NCI-H1694 (cell line): ENCODE data around the gene SYNGR3.
"Not testable (repeated sequence)": the region's sequence is repeated elsewhere in the genome, so short reads cannot be mapped to it uniquely, and the experiment has no call there.

ENCODE experiments used
- DNase-seq: peaks from one replicate; lab custom pipeline; 2025; lab: John Stamatoyannopoulos, UW

The SYNGR3 gene

DNA sequence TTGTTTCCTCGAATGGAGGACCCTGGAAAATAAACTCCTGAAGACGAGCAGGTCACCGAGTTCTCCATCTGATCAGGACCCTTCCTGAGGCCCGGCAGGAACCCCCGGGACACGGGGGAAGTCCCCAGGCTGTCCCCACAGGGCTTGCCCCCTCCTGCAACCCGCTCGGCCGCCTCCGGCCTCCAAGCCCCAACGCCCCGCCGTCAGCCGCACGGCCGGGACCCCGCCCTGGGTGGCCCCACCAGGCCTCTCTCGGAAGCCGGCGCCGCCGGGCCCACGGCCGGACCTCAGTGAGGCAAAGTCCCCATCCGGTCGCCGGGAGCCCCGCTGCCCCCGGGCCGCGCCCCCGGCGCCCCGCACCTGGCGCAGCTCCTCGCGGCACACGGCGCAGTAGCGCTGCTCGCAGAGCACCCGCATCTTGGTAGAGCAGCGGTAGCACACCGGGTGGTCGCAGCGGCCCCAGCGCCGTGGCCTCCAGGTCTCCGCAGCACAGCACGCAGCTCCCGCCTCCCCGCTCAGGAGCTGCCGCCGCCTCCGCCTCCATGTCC lies 19.5 kb downstream of the SYNGR3 start:
- no peak for DNase-seq

- peak; percentile 43 for DNase-seq
These were observed 20.2 kb downstream of the SYNGR3 start, which contains the start of gene ZNF598 for GRCh38 chr16:2009791-2010510. TSS of gene ZNF598 (minus strand) at chr16:2009821.

DNA sequence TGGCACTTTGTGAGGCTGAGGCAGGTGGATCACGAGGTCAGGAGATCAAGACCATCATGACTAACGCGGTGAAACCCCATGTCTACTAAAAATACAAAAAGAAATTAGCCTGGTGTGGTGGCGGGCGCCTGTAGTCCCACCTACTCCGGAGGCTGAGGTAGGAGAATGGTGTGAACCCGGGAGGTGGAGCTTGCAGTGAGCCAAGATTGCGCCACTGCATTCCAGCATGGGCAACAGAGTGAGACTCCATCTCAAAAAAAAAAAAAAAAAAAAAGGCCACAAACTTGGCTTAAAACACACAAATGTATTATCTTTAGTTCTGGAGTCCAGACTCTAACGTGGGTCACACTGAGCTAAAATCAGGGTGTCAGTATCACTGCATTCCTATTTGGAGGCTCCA lies 22.0 kb downstream of the SYNGR3 start:
- DNase-seq, result not testable (repeated sequence)

- DNase-seq, result no peak
These were observed 23.8 kb downstream of the SYNGR3 start for GRCh38 chr16:2013527-2013926.

- no peak for DNase-seq
These were observed 25.6 kb downstream of the SYNGR3 start for GRCh38 chr16:2015117-2015946.

- no peak for DNase-seq
These were observed 26.1 kb downstream of the SYNGR3 start for GRCh38 chr16:2015947-2016208.

DNA sequence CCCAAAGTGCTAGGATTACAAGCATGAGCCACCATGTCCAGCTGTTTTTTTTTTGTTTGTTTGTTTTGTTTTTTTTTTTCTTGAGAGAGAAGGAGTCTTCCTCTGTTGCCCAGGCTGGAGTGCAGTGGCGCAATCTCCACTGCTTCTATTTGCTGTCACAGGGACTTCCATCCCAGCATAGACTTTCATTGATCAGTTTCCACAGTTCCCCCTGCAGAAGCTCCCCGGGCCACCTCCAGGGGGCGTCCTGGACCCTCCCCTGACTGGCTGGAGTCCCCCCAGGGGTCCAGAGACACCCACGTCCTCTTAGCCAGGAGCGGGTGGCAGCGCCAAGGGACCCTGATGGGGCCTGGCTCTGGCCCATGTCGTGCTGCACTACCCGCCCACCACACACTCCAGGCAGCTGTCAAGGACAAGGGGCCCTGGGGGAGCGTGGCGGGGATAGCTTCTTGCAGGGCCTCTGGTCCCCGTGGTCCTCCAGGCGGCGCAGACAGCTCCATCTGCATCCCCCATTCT lies 26.7 kb downstream of the SYNGR3 start:
- DNase-seq, result no peak

- DNase-seq, result no peak
These were observed 29.7 kb downstream of the SYNGR3 start, which contains the start of gene NPW for GRCh38 chr16:2019518-2019920. TSS of gene NPW (plus strand) at chr16:2019785.

DNA sequence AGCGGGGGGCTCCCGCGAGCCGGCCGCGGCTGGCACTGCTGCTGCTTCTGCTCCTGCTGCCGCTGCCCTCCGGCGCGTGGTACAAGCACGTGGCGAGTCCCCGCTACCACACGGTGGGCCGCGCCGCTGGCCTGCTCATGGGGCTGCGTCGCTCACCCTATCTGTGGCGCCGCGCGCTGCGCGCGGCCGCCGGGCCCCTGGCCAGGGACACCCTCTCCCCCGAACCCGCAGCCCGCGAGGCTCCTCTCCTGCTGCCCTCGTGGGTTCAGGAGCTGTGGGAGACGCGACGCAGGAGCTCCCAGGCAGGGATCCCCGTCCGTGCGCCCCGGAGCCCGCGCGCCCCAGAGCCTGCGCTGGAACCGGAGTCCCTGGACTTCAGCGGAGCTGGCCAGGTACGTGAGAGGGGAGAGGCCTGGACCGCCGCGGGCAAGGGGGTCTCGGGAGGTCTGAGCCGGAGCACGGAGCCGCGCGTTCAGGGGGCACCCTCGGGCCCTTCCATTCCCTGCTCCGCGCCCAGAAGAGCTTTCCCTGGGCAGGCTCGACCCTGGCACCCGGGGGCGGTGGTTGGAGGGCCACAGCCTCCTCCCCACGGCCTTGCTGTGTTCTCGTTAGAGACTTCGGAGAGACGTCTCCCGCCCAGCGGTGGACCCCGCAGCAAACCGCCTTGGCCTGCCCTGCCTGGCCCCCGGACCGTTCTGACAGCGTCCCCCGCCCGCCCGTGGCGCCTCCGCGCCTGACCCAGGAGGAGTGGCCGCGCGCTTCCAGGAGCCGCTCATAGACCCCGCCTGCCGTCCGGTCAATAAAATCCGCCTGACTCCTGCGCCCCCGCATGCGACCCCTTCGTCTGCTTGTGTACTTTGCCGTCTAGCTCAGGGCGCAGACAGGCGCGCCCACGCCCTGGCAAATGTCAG lies 30.4 kb downstream of the SYNGR3 start:
- DNase-seq, result no peak

- no peak for DNase-seq
These were observed 32.9 kb downstream of the SYNGR3 start for GRCh38 chr16:2022723-2023091.

GRCh38 chr16:2023092-2024031 lies 33.6 kb downstream of the SYNGR3 start:
- peak; percentile 75 for DNase-seq

GRCh38 chr16:2024032-2024420 lies 34.3 kb downstream of the SYNGR3 start:
- no peak for DNase-seq

GRCh38 chr16:2025251-2025650 lies 35.5 kb downstream of the SYNGR3 start:
- DNase-seq, result no peak

GRCh38 chr16:2025878-2026460 lies 36.2 kb downstream of the SYNGR3 start:
- DNase-seq, result no peak

DNA sequence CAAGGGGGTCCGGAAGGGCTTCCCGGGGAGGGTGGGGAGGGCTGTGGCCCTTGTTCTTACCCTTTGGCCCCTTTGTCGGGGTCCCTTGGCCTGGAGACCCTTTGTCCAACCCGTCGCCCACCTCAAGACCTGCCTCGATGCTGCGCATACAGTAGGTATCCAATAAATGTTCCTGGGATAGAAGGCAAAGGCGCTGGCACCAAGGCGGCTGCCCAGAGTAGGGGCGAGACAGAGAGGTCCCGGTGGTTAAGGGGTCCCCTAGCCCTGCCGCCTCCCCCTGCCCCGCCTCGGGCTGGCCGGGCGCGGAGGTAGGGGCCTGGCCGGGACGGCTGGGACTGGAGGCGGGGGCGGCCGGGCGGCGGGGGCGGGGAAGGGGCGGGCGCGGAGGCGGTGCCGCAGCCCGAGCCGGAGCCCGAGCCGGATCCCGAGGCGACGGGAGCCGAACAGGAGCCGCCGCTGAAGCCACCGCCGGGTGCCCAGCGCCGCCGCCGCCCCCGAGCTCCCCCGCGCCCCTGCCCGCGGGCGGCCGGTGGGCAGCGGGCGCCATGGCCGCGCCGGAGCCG lies 36.8 kb downstream of the SYNGR3 start, which contains the start of gene NHERF2:
Gene NHERF2, plus strand, starts transcription at position 442 of the 563 bp plus-strand sequence. Its CDS starts 104 bp downstream, at position 546.
- no peak for DNase-seq

DNA sequence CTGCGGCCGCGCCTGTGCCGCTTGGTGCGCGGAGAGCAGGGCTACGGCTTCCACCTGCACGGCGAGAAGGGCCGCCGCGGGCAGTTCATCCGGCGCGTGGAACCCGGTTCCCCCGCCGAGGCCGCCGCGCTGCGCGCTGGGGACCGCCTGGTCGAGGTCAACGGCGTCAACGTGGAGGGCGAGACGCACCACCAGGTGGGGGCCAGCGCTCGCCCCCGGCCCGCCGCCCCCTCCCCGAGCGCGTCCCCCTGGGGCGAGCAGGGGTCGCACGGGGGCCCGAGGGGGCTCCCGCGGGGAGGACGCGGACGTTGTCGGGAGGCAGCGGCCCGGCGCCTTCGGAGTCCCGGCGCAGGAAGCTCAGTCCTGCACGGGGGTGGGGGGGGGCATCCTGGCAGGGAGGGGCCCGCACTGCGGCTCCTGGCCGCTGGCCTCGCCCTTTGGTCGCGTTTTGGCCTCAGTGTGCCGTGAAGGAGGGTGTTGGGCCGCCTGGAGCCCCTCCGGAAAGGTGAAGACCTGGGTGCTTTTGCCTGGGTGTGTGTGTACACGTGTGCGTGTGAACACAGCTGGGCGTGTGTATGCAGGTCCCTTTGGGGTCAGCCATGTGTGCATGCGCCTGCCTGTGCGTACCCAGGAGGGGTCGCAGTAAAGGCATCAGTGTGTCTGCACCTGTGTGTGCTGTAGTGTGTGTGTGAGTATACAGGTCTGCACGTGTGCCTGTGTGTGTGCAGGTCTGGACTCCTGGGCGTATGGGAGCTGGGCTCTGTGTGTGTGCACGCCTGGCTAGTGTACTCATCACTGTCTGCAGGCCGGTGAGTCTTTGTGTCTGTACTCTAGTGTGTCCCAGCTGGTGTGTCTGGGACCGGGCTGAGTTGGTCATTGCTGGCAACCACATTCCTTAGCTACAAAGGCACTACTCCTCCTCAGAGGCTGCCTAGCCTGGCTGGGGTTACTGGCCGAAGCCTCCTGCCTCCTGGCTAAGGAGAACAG lies 37.5 kb downstream of the SYNGR3 start:
- no peak for DNase-seq

DNA sequence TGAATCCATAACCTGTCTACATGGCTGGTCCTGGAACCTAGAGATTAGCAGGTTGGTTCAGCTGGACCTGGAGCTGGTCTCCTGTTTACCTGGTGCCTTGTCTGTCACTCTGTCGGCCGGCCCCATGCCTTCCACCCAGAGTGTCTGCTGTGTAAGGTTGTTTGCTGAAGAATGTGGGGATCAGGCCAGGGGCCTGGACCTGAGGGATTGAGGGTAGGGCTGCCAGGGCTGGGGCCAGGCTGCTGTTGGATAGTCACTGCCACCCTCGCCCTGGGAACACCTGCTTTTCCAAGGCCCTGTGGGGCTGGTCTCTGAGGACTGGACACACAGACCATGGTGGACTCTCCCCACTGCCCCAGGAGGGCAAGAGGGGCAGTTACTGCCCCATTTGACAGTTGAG lies 38.4 kb downstream of the SYNGR3 start:
- DNase-seq, result no peak

DNA sequence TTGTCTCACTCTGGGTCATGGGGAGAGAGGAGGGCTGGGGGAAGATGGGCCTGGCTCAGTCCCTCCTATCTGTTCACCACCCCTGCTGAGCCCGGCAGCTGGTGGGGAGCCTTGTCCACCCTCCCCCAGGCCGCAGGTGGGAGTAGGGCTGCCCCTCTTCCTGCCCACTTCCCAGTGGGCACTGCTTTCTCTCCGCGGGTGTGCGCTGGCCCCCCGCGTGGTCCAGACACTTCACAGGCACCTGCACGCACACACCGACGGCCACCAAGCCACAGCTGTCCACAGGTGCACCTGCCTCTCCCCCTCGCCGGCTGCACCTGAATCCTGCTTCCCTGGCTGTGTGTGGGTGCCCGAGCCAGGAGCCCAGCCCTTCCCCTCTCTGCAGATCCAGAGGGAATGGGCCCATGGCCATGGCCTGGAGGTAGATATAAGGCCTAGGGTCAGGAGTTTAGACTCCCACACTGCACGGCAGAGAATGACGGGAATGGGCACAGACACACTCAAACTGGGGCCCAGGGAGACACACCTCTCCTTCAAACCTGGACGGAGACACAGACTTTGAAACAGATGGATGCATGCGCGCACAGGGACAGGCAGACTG lies 39.0 kb downstream of the SYNGR3 start:
- DNase-seq, result no peak
